Neural cell (in vitro differentiated cells): Measurements from ENCODE around the gene PRKCQ.

Experiments used
- CTCF ChIP-seq: fragments of 450-650 bp; IDR thresholded peaks from 2 replicates; pipeline ENCODE4 v1.5.1; 2014; ENCODE audit warnings: antibody characterized with exemption, mild to moderate bottlenecking, moderate library complexity; ENCODE audit not compliant: poor library complexity, severe bottlenecking
- EP300 ChIP-seq: fragments of 450-650 bp; conservative IDR thresholded peaks from 2 replicates; pipeline ENCODE4 v1.6.1; 2014; ENCODE audit warnings: antibody characterized with exemption, mild to moderate bottlenecking, moderate library complexity; ENCODE audit not compliant: poor library complexity, severe bottlenecking
- EZH2 ChIP-seq: fragments of 200-600, 300-800 bp; shearing (Covaris generic), sonication (generic); IDR thresholded peaks from 2 replicates; pipeline ENCODE4 v1.6.1; 2014; ENCODE audit warnings: antibody characterized with exemption, low read length, borderline replicate concordance, mild to moderate bottlenecking; ENCODE audit not compliant: insufficient read depth, poor library complexity, severe bottlenecking
- POLR2AphosphoS5 ChIP-seq: IDR thresholded peaks from 2 replicates; pipeline ENCODE4 v1.6.1; 2012
- RAD21 ChIP-seq: fragments of 450-650 bp; conservative IDR thresholded peaks from 2 replicates; pipeline ENCODE4 v1.6.1; 2014; ENCODE audit warnings: antibody characterized with exemption, mild to moderate bottlenecking, moderate library complexity
- REST ChIP-seq: IDR thresholded peaks from 2 replicates; pipeline ENCODE4 v1.6.1; 2012; ENCODE audit warnings: borderline replicate concordance

GRCh38 chr10:6446711-6447110 lies 133.4 kb downstream of the PRKCQ start:
- TF ChIP-seq EP300 (no peak), POLR2AphosphoS5 (no peak), EZH2 (no peak), CTCF (no peak), RAD21 (no peak), REST (no peak)
